ENCODE results near the gene AVP.

The AVP gene

DNA sequence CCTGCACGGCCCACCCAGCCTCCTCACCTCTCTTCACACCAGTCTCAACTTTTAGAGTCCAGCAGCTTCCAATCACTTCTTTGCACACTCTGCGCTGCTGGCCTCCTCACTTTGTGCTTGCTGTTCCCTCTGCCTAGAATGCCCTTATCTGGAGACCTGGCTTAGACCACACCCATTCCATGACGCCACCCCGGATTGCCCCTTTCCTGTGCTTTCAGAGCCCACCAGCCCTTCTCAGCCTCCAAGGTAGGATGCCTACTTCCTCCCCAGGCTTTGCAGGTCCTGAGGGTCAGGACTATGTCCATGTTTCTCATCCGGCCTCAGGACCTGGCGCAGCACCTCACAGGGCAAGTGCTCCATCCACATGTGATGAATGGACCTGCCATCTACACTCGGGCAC lies 27.0 kb upstream of the AVP start:
- DNase-seq (ENCODE audit: low read depth in 2 of 3, low spot score in 2 of 3) = no peak

DNA sequence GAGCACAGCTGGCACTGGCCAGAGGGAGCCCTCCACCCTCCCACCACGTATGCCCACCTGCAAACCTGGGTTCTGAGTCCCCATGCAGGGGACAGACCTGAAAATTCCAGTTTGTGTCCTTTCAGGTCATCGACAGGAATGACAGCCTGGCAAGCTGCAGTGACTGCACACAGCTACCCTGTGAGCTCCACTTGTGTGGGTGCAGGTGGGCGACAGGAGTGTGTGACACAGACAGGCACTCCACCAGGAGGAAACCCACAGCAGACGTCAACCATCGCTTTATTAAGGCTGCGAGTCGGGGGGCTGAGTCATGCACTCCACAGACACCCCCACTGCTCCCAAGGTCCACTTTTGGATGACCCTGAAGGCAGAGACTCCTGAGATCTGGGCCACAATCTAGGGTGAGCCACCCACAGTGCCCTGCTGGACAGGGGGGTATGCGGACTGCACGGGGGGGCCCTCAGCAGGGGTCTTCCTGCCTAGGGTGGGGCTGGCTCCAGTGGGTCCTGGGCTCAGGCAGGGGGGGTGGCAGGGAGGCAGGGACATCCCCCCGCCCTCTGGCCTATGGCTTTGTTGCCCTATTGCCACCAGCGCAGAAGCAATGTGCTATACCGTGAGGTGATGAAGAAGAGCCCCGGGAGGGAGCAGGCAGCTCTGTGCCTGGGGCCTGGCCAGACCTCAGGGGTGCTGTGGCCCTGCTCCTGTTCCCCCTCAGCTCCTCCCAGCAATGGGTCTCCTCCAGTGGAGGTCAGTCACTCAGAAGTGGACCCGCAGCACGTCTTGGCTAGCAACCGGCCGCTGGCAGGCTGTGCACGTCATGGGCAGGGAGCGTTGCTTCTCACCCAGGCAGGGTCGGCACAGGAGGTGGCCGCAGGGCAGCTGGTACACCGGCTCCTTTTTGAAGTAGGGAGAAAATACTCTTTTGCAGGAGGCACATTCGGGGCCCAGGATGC lies 25.1 kb upstream of the AVP start:
- DNase-seq (ENCODE audit: low read depth in 2 of 3, low spot score in 2 of 3) = no peak

DNA sequence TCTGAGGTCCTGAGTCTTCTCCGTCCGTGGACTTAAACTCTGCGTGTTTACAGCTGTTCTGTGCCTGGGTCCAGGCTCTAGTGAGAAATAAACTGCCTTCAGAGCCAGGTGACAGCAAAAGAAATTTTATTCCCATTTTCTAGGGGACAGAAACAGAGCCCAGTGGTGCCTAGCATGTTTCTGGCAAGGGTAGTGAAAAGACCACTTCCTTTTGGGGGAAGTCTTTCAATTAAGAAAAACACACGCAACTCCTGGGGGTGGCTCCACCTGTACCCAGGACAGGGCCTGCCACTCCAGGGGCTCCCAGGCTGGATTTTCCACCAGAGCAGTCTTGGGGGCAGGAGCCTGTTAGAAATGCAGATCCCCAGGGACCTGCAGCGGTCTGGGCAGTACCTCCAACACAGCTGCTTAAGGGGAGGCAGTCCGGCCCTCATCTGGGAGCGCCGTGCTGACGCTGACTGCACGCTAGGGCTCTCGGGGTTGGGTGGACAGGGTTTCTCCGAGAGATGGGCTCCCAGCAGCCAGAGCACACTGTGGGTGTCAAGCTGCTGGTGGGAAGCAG lies 23.0 kb upstream of the AVP start:
- no peak for DNase-seq (ENCODE audit: low read depth in 2 of 3, low spot score in 2 of 3)

DNA sequence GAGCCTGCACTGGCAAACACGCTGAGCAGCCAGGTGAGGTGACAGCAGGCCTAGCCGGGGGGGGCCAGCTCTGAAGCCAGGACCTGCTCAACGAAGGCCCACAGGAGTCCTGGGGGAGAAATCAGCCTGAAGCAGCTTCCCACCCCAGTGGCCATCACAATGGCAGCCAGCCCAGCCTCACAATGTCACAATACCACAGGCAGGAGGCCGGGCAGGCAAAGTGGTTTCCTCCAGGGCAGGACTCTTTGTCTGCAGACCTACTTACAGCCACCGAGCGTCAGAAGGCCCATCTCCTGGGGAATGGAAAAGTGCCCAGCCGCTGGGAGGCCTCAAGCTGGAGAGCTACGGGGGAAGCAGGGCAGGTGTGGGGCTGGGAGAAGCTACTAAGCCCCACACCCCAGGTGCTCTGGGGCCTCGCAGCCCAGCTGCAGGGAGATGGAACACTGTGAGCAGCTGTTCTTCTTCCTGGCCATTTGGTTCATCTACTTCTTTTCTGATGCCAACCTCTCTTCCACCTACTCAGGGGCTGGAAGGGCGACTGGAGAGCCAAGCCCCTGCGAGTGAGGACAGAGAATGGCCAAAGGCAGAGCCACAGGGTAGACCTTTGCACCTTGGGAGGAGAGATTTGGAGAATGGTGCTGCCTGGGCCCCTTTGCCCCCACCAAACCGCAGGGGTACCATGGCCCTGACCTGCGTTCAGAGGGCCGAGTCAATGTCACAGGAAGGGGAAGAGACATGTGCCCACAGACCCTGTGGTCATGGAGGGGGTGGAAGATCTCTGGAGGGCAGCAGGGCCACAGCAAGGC lies 22.3 kb upstream of the AVP start:
- no peak for DNase-seq (ENCODE audit: low read depth in 2 of 3, low spot score in 2 of 3)

DNA sequence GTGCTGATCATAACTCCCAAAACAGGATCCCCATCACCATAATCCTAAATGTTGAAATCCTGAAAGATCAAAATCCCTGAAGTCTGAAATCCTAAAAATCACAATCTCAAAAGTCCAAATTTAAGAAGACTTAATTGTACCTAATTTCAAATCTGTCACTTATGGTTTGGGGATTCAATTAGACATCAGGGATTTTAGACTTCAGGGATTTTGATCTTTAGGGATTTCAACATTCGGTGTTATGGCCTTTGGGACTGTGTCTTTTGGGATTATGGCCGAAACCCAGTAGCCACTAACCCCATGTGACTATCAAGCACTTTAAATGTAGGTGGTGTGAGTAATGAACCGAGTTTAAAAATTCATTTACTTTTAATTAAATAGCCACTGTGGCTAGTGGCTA lies 21.7 kb upstream of the AVP start:
- no peak for DNase-seq (ENCODE audit: low read depth in 2 of 3, low spot score in 2 of 3)

DNA sequence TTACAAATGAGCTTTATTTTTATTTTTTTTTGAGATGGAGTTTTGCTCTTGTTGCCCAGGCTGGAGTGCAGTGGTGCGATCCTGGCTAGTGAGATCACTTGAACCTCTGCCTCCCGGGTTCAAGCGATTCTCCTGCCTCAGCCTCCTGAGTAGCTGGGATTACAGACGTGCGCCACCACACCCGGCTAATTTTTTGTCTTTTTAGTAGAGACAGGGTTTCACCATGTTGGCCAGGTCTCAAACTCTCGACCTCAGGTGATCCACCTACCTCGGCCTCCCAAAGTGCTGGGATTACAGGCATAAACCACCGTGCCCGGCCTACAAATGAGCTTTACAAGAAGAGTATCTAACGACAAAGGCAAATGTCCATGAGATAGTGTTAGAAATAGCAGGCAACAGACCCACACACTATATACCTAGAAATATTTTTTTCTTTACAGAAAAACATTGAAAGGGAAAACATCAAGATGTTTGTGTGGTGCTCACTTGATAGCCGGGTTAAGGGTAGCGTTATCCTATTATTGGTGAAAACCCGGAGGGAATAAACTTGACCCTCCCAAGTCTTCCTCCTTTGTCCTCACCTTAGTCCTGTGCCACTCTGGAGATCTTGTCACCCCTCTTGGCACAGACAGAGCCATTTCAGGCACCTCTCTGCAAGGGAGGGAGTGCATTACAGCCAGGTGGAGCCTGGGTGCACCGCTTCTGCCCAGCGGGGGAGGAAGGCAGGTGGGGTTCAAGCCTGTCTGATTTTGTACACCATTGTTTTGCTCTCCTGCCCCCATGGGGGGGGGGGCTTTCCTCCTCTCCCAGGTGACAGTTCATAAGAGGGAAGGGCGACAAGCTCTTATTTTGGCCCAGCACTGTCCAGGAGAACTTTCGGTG lies 21.0 kb upstream of the AVP start:
- DNase-seq (ENCODE audit: low read depth in 2 of 3, low spot score in 2 of 3) = no peak

DNA sequence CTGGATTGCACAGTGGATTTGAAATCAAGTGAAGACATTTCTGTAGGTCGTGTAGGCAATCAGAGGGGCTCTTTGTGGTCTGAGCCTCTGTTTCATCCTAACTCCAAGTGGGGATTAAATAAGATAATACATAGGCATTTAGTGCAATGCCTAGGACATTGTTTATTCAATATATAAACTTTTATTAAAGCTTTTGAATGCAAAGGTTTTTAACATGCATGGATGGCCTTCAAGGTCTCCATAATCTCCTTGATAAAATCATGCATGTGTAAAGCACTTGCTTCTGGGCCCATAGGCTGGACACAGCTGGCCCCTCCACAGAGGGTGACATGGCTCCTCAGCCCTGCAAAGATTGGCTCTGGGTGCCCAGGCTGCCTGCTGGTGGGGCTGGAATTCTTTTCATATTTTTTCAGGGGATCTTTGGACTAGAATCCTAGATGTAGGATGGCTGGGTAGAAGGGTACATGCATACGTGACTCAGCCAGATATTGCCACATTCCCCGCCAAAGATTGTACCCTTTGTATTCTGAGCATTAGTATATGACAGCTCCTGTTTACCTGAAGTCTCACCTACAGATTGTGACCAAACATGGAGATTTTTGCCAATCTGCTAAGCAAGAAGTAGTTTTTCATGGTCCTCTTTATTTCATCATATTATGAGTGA lies 19.0 kb upstream of the AVP start:
- DNase-seq (ENCODE audit: low read depth in 2 of 3, low spot score in 2 of 3) = no peak

DNA sequence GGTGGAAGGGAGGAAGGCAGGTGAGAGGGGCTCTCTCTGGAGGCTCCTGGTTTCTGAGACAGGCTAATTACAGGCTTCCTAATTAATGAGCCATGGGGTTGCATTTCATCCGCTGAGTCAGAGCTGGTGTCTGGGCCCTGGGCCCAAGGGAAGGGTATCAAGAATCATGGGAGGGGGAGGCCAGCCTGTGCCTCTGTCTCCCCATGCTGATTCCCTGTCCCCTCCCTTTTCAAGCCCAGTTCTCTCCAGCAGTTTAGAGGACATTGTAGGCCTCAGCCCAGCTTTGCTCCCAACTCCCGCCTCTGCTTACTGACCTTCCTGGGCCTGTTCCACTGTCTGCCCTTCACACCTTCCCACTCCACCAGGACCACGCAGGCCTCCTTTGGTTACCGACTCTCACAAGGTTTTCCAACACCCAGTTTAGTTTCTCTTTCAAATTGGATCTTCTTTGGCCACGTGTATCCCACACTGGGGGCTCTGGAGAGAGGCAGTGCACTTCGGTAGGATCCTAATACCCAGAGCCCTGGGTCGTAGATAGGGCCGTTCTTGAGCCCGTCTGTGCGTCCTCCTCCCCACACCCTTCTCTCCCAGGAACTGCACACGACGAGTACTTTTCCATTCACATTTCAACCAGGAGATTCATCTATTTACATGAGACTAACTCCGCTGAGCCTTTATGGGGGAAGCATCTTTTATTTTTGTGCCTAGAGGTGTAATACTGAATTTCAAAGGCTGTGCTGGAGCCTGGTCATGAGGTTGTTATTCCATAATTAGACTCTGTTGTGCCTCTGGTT lies 18.2 kb upstream of the AVP start:
- DNase-seq (ENCODE audit: low read depth in 2 of 3, low spot score in 2 of 3) = no peak

DNA sequence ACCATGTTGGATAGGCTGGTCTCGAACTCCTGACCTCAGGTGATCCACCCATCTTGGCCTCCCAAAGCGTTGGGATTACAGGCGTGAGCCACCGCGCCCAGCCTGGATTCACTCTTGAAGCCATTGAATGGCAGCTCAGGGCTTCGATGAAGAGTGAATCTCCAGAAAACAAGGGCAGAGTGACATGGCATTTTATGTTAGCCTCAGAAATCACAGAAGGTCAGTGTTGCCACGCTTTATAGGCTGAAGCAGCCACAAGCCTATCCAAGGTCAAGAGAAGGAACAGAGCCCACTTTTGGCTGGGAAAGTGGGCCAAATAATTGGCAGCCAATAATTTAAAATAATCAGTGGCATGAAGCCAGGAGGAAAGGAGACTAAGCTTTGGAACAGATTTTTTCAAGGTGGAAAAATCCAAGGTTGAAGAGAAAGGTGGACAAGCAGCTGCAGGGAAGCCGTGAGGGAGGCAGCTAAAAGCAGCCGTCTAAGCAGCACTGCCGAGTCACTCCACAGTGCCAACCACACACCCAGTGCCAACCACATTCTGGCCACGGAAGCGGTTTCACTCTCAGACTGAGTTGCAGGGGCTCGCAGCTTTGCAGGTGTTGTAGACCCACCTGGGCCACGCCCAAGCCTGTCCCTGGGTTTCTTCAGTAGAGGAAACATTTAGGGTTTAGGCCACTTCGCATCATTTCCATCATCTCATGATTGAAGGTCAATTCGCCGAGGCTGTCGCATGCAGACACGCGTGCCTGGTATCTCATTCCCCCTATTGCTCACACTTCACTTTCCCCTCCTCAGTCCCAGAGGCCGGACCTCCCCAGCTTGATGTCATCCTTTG lies 17.4 kb upstream of the AVP start:
- peak; percentile 36 to 60 (median 48) for DNase-seq (ENCODE audit: low read depth in 2 of 3, low spot score in 2 of 3)

DNA sequence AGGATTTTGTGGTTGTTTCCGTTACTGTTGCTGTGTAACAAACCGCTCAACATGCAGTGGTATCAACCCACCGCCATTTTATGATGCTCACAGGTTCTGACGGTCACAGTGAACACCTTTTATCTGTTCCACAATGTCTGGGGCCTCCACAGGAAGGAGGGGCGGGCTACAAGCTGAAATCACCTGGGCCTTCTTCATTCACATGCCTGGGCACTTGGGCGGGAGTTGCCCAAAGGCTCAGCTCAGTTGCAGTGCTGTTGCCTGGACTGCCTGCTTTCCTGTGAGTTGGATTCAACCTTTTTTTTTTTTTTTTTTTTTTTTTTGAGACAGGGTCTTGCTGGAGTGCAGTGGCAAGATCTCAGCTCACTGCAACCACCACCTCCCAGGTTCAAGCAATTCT lies 16.7 kb upstream of the AVP start:
- DNase-seq (ENCODE audit: low read depth in 2 of 3, low spot score in 2 of 3) = no peak

DNA sequence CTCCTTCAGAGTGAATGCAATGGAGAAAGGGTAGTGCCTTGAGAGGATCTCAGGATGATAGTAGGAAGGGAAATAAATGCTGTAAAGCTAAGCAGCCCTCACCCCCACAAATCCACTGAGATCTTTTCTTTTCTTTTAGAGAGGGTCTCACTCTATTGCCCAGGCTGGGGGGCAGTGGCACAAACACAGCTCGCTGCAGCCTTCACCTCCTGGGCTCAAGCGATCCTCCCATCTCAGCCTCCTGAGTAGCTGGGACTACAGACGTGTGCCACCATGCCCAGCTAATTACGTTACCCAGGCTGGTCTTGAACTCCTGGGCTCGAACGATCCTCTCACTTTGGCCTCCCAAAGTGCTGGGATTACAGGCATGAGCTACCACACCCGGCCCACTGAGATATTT lies 16.0 kb upstream of the AVP start:
- no peak for DNase-seq (ENCODE audit: low read depth in 2 of 3, low spot score in 2 of 3)

DNA sequence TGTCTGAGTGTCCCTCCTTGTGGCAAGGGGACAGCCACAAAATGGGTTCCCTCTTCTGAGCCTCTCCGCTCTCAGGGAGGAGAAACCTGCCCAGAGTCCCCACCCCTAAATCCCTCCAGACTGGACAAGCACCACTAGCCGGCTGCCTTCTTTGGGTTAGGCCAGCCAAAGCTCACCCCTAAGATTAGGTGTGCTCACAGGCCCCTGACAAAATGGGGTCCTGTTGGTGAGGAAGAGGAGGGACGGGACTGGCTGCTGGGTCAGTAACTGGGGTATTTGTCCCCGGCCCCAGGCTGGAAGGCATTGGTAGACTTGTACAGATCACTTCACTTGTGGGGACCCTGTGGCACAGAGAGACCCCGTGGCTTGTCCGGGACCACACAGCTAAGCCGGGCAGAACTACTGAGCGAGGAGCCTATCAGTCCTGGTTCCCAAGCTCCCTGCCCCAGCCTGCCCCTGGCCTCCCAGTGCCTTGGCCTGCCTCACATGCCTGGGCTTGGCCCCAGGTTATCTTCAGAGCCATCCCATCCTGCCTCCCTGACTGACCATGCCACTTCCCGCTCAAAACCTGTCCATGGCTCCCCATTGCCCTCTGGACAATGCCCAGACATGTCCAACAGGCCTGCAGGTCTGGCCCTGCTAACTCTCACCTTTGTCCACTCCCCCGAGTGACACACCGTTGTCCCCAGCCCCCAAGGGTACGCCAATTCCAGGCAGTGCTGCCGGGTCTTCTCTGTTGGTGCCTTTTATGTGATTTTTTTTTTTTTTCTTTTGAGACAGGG lies 10.5 kb upstream of the AVP start:
- no peak for DNase-seq (ENCODE audit: low read depth in 2 of 3, low spot score in 2 of 3)

DNA sequence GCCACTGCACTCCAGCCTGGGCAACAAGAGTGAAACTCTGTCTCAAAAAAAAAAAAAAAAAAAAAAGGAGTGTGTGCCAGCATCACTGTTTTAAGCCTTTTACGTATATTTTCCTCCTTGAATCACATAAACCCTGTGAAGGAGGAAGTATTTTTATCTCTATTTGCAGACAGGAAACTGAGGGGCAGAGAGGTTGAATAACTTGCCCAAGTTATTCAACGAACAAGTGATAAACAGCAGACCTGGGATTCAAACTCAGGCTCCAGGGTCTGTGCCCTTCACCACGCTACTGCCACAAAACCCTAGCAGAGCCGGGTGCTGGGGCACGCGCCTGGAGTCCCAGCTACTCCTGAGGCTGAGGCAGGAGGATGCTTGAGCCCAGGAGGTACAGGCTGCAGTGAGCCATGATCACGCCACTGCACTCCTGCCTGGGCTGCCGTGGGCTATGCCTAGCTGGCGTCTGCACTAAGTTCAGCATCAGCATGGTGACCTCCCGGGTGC lies 9.4 kb upstream of the AVP start:
- no peak for DNase-seq (ENCODE audit: low read depth in 2 of 3, low spot score in 2 of 3)

DNA sequence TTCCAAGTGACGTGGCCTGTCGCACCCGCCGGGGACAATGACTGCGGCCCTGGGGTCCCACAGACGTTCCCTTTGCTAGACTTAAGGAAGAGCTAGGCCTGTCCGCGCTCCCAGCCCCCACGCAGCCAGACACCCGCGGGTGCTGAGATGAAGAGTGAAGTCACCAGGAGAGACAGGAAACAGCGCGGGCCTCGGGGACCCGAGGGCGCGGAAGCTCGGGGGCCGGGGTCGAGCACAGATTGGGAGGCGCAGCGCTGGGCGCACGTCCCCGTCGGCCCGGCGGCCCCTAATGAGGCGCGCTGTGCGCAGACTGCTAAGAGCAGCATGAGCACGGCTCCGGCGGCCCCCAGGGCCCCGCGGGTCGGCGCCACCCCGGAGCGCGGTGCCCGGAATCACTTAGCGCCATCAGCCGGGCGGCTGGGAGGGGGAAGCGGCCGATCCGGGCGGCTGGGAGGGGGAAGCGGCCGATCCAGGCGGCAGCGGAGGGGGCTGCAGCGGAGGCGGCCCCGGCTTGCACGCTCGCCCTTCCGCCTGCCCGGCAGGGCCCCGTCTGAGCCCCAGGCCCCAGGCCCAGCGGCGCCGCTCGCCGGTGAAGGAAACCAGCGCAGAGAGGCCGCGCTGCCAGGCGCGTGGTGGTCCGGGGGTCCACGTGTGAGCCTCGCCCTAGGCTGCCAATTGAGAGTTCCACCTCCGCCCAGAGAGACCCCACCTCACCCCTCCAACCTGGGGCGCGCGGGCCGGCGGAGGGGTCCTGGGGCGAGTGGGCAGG lies 8.3 kb upstream of the AVP start:
- DNase-seq (ENCODE audit: low read depth in 2 of 3, low spot score in 2 of 3) = no peak

DNA sequence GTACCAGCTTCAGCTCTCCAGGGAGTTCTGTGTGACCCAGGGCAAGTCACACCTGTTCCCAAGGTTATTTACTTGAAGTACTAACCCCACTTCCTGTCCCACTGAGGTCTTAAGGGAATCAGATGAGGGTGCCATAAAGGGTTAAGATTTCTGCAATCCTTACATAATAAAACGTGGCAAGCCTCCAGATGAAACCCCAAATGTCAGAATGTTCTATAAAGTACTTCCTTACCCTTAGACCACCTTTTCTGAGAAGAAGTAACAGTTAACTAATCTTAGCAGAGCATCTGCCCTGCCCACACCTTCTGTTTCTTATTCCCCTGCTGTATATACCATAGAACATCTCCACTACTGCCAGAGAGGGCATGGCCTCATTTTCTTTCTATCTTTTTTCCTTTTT lies 6.0 kb upstream of the AVP start:
- no peak for DNase-seq (ENCODE audit: low read depth in 2 of 3, low spot score in 2 of 3)

DNA sequence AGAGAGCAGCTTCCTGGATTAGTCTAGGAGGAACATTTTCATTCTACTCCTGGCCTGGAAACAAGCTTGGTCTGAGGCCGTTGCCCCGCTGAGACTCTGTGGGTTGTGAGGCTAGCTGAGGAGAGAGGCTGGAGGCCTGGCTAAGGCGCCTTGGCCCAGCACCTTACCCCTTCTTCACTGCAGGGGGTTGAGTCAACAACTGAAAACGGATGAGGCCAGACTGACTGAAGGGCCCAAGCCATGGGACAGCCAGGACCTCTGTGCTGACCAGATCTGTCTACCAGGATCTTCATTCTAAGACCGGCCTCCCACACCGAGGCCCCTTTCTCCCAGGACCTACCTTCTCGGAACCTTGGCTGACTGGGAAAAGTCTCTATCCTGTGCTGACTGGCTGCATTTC lies 3.5 kb upstream of the AVP start:
- DNase-seq (ENCODE audit: low read depth in 2 of 3, low spot score in 2 of 3) = no peak

DNA sequence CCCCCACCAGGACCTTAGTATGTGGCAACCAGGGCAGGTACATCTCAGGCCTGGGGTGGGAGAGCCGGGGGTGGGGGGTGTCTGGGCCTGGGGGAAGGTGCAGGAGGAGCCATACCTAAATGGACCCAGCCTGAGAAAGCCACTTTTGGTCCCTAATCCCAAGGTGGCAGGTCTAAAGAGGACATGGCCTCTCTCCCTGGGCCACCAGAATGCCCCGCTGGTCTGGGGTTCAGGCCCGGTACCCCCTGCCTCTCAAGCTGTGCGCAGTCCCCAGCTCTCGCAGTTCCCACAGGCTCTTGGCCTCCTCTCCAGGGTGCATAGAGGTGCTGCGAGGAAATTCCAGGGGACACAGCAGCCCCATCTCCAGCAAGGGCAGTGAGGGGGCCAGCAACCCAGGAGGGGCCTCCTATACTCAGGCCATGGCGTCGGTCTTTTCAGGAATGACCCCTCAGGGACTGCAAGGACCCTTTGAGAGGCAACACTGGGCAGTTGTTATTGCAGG lies 1.1 kb upstream of the AVP start:
- DNase-seq (ENCODE audit: low read depth in 2 of 3, low spot score in 2 of 3) = no peak

Data from activated CD8-positive, alpha-beta memory T cell treated with anti-CD3 and anti-CD28 coated beads for 48 hours (primary cell).